Lower lobe of right lung (tissue), 2 donors: Measurements from ENCODE around the gene OTP. TPM values are rescaled to one million over a fixed set of nuclear protein-coding genes. Genes with fewer than 3 reads are reported as not detected.

ENCODE experiments used
- ATAC-seq, 2 donors: fragments of 200-7000 bp; cut with Tn5 transposase; one replicate each; pipeline ENCODE4 v1.9.1; 2020 to 2022; ENCODE audit warnings: mild to moderate bottlenecking in 2 of 2, moderate library complexity in 2 of 2
- DNase-seq: peaks from one replicate; pipeline ENCODE4 v3.0.0-alpha.2; 2020
- H3K27ac ChIP-seq: fragments of 200-600 bp; one replicate; pipeline ENCODE4 v1.8.0; 2022
- H3K27me3 ChIP-seq: fragments of 200-600 bp; one replicate; pipeline ENCODE4 v1.8.0; 2022; ENCODE audit warnings: low read depth
- H3K36me3 ChIP-seq: fragments of 200-600 bp; one replicate; pipeline ENCODE4 v1.8.0; 2022; ENCODE audit warnings: mild to moderate bottlenecking
- H3K4me1 ChIP-seq: fragments of 200-600 bp; one replicate; pipeline ENCODE4 v1.8.0; 2022
- H3K4me3 ChIP-seq: fragments of 200-600 bp; one replicate; pipeline ENCODE4 v1.8.0; 2022; ENCODE audit warnings: mild to moderate bottlenecking
- H3K9me3 ChIP-seq: fragments of 200-600 bp; one replicate; pipeline ENCODE4 v1.8.0; 2022
- intact Hi-C: fragments of 100-400 bp; cut with DNase I; formaldehyde crosslinking; loops from one replicate; pipeline ENCODE4 v1.11.0; 2022
- total RNA-seq: library from RNA; stranded (reverse); fragmentation: NEBNext Ultra II Directional; extraction: Animal tissue kit (Norgen Biotek cat#: 25700); gene quantifications from one replicate; pipeline ENCODE4 v1.2.1, GENCODE V29; 2021
- TF ChIP-seq, protein P1 (sequence below): fragments of 200-600 bp; IDR thresholded peaks from one replicate; pipeline ENCODE4 v1.8.0; 2022; ENCODE audit warnings: antibody characterized with exemption, mild to moderate bottlenecking
- donor health status: DM: no; HTN: yes; CAD: no; lungs with severe emphysema.

OTP gene
- total RNA-seq, 1 donor from 2014 or later, result not detected

DNA sequence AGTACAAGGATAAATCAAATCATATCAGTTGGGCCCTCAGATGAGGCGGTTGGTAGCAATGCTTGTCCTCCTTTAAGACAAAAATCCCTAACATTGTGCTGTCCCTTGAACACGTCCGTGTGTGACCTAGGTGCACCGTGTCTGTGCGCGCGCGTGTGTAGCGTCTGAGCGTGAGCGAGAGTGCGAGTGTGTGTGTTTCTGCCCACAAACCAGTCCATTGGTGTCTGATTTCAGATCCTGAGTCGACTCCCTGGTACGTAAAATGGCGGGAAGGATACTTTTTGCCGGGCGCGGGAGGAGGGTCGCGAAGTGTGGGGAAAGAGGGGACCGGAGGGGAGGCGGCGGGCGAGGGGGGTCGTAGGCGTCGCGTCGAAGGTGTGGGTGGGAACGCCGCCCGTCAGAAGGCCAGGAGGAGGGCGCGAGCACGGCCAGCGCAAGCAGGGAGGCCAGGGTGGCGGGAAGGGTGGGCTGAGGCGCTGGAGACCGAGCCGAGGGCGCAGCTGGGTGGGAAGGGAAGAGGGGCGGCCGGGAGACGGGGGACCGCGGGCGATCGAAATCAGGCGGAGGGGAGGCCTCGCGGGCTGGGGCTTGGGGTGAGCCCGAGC is 8.9 kb downstream of the OTP start:
- Histone ChIP-seq H3K4me1 (peaks cover 14% of the 10 kb centered on the region), H3K36me3 (no peaks in the 10 kb centered on the region), H3K27me3 (peaks cover 98% of the 10 kb centered on the region), H3K9me3 (no peaks in the 10 kb centered on the region), H3K27ac (no peak overlapping the region), H3K4me3 (peak overlapping the region; percentile 53)
- intact Hi-C loops, result no loop called here
- DNase-seq (no peak), ATAC-seq (peak; percentile 5 to 6)
- TF ChIP-seq, protein P1, sequence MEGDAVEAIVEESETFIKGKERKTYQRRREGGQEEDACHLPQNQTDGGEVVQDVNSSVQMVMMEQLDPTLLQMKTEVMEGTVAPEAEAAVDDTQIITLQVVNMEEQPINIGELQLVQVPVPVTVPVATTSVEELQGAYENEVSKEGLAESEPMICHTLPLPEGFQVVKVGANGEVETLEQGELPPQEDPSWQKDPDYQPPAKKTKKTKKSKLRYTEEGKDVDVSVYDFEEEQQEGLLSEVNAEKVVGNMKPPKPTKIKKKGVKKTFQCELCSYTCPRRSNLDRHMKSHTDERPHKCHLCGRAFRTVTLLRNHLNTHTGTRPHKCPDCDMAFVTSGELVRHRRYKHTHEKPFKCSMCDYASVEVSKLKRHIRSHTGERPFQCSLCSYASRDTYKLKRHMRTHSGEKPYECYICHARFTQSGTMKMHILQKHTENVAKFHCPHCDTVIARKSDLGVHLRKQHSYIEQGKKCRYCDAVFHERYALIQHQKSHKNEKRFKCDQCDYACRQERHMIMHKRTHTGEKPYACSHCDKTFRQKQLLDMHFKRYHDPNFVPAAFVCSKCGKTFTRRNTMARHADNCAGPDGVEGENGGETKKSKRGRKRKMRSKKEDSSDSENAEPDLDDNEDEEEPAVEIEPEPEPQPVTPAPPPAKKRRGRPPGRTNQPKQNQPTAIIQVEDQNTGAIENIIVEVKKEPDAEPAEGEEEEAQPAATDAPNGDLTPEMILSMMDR, result no peak

GRCh38 chr5:77628840-77629508 is 9.5 kb downstream of the OTP start:
- Histone ChIP-seq H3K27ac (no peak overlapping the region), H3K36me3 (no peaks in the 10 kb centered on the region), H3K4me1 (peaks cover 14% of the 10 kb centered on the region), H3K27me3 (peaks cover 95% of the 10 kb centered on the region), H3K4me3 (peak overlapping the region; percentile 53), H3K9me3 (no peaks in the 10 kb centered on the region)
- DNase-seq (no peak), ATAC-seq (no peak)
- intact Hi-C loops, result no loop called here
- TF ChIP-seq, protein P1, result no peak

DNA sequence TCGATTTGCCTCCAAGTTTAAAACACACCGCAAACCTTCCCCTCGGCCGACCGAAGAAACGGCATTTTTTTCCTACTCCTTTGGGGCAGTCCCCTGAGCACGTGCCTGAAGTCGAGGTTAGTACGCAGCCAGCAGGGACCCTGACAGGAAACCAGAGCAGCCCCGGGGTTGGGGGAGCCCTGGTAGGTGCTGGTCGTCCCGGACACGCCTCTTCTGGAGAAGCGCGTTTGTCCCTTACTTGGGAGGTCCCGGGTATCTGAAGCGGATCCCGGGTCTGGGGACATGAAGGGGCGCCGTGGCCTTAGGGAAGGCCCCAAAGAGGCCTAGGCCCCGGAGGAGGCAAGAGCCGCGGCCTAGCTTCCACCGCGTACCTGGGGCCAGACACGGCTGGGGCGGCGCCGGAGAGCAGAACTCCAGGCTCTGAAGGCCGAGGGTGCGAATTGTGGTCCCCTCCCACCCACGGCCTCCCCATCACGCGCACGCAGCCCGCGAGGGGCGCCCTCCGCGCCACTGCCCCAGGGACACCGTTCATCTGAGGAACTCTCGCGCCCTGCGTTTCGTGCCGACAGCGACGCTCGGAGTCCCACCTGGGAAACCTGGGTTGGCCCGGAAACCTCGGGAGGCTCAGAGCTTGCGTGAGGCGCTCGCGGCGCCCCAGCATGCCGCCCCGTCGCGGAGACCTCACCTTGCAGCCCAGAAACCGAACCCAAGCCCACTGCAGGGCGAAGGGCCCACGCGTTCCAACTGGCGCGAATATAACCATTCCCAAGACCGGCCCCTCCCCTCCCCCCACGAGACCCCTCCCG is 10.4 kb downstream of the OTP start:
- peaks cover 95% of the 10 kb centered on the region for H3K27me3 ChIP-seq

DNA sequence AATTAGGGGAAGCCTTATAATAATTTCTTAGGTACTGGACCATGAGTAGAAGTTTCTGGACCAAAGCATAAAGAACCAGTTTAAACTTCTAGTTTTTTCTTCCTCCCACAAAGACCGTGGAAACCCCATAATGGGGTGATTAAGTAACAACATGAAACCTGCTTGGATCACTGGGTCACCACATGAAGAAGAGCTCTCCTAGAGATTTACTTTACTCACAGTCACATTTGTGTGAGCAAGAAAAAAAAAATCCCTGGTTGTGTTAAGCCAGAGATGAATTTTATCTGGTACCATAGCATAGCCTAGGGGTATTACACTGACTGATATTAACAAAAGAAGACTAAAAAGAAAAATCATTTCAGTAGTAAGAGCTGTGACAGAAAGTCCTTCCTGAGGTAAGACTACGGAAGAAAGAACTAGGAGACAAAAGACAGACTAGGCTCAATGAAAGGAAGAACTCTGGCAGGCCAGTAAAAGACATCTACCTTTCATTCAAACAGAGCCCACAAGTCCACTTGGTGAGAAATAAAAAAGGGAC is 15.2 kb downstream of the OTP start:
- H3K4me3 ChIP-seq, result no peak overlapping the region
- no peak for DNase-seq
- TF ChIP-seq, protein P1, result no peak
- no peaks in the 10 kb centered on the region for H3K36me3 ChIP-seq
- intact Hi-C loops, result no loop called here
- H3K27me3 ChIP-seq, result peaks cover 57% of the 10 kb centered on the region
- no peaks in the 10 kb centered on the region for H3K9me3 ChIP-seq
- no peak overlapping the region for H3K27ac ChIP-seq
- no peaks in the 10 kb centered on the region for H3K4me1 ChIP-seq
- ATAC-seq, result no peak

More for the DNA sequence above, 10.4 kb downstream of the OTP start:
- TF ChIP-seq, protein P1, result no peak
- H3K4me3 ChIP-seq, result no peak overlapping the region
- intact Hi-C loops, result no loop called here
- peaks cover 14% of the 10 kb centered on the region for H3K4me1 ChIP-seq
- H3K9me3 ChIP-seq, result no peaks in the 10 kb centered on the region
- no peaks in the 10 kb centered on the region for H3K36me3 ChIP-seq
- DNase-seq (no peak), ATAC-seq (no peak)
- no peak overlapping the region for H3K27ac ChIP-seq

GRCh38 chr5:77621440-77621839 is 17.1 kb downstream of the OTP start:
- TF ChIP-seq, protein P1, result no peak
- H3K4me1 ChIP-seq, result no peaks in the 10 kb centered on the region
- H3K36me3 ChIP-seq, result no peaks in the 10 kb centered on the region
- ATAC-seq (no peak), DNase-seq (no peak)
- no peak overlapping the region for H3K27ac ChIP-seq
- no peaks in the 10 kb centered on the region for H3K9me3 ChIP-seq
- intact Hi-C loops, result no loop called here
- no peak overlapping the region for H3K4me3 ChIP-seq
- peaks cover 39% of the 10 kb centered on the region for H3K27me3 ChIP-seq
